ENCODE measurements around the gene SRCIN1.

GRCh38 chr17:38568845-38569510, 36.8 kb downstream of the SRCIN1 start:
- TF ChIP-seq CTCF (IDR thresholded peaks at IDR 0.05) (no peak), POLR2A (IDR thresholded peaks at IDR 0.05) (no peak)
